Chondrocyte (in vitro differentiated cells): ENCODE data around the gene HSD3B7. TPM values are rescaled to one million over a fixed set of nuclear protein-coding genes. Genes with fewer than 3 reads are reported as not detected.

Experiments
- DNase-seq: peaks from one replicate; pipeline ENCODE4 v3.0.0; 2021; ENCODE audit warnings: mixed read lengths, low spot score
- H3K27ac Mint-ChIP-seq: one replicate; pipeline ENCODE4 v1.8.0; 2021; ENCODE audit warnings: mild to moderate bottlenecking, moderate library complexity, mixed read lengths; ENCODE audit not compliant: unreplicated experiment
- H3K27me3 Mint-ChIP-seq: 2 replicates; pipeline ENCODE4 v1.8.0; 2021; ENCODE audit warnings: low read depth, mixed read lengths
- H3K36me3 Mint-ChIP-seq: 2 replicates; pipeline ENCODE4 v1.8.0; 2021; ENCODE audit warnings: low read depth, mixed read lengths
- H3K4me1 Mint-ChIP-seq: 2 replicates; pipeline ENCODE4 v1.8.0; 2021; ENCODE audit warnings: low read depth, mild to moderate bottlenecking, mixed read lengths
- H3K4me3 Mint-ChIP-seq: one replicate; pipeline ENCODE4 v1.8.0; 2021; ENCODE audit warnings: mild to moderate bottlenecking, moderate library complexity, mixed read lengths; ENCODE audit not compliant: unreplicated experiment
- H3K9me3 Mint-ChIP-seq: 2 replicates; pipeline ENCODE4 v1.8.0; 2021; ENCODE audit warnings: low read depth, mixed read lengths
- total RNA-seq: library from RNA; stranded (reverse); gene quantifications from 3 replicates; pipeline ENCODE4 v1.2.1, GENCODE V29; 2021
- TF ChIP-seq, protein P1 (sequence below): fragments of 200-600 bp; sonication (generic); IDR thresholded peaks from 2 replicates; pipeline ENCODE4 v1.5.0; 2021; ENCODE audit warnings: antibody characterized with exemption, mild to moderate bottlenecking, moderate library complexity

HSD3B7 gene
- total RNA-seq, 1 donor from 2014 or later = 12.3 TPM

DNA sequence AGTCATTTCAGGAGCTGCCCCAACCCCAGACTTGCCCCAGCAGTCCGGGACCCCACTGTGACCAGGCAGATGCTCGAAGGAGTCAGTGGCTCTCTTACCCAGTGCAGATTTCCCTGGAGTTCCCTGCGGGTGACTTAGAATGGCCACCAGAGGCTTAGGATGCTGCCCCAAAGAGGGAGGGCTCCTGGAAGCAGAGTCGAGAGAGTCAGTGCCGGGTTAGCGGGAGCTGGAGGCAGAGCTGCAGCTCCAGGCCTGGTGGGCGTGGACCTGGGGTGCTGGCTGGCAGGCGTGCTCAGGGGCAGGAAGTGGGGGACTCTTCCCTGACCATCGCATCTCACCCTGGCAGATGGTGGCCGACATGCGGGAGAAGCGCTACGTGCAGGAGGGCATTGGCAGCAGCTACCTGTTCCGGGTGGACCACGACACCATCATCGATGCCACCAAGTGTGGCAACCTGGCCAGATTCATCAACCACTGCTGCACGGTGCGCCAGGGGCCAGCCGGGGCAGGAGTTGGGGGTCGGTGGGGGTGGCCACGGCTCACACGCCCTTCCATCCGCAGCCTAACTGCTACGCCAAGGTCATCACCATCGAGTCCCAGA, 1.6 kb upstream of the HSD3B7 start:
- Mint-ChIP-seq H3K9me3 (no peaks in the 10 kb centered on the region), H3K4me1 (peaks cover 9% of the 10 kb centered on the region), H3K36me3 (peaks cover 18% of the 10 kb centered on the region), H3K27me3 (no peaks in the 10 kb centered on the region), H3K4me3 (no peak overlapping the region), H3K27ac (no peak overlapping the region)
- TF ChIP-seq, protein P1, sequence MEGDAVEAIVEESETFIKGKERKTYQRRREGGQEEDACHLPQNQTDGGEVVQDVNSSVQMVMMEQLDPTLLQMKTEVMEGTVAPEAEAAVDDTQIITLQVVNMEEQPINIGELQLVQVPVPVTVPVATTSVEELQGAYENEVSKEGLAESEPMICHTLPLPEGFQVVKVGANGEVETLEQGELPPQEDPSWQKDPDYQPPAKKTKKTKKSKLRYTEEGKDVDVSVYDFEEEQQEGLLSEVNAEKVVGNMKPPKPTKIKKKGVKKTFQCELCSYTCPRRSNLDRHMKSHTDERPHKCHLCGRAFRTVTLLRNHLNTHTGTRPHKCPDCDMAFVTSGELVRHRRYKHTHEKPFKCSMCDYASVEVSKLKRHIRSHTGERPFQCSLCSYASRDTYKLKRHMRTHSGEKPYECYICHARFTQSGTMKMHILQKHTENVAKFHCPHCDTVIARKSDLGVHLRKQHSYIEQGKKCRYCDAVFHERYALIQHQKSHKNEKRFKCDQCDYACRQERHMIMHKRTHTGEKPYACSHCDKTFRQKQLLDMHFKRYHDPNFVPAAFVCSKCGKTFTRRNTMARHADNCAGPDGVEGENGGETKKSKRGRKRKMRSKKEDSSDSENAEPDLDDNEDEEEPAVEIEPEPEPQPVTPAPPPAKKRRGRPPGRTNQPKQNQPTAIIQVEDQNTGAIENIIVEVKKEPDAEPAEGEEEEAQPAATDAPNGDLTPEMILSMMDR = no peak
- no peak for DNase-seq

GRCh38 chr16:30983898-30984610, 953 bp upstream of the HSD3B7 start:
- Mint-ChIP-seq H3K36me3 (peaks cover 12% of the 10 kb centered on the region), H3K4me1 (peaks cover 9% of the 10 kb centered on the region), H3K9me3 (no peaks in the 10 kb centered on the region), H3K27ac (no peak overlapping the region), H3K4me3 (no peak overlapping the region), H3K27me3 (no peaks in the 10 kb centered on the region)
- DNase-seq = no peak
- TF ChIP-seq, protein P1 = no peak

- Mint-ChIP-seq H3K27ac (peak overlapping the region; percentile 54), H3K4me3 (peak overlapping the region; percentile 66), H3K27me3 (no peaks in the 10 kb centered on the region), H3K4me1 (peaks cover 9% of the 10 kb centered on the region), H3K9me3 (no peaks in the 10 kb centered on the region), H3K36me3 (peaks cover 10% of the 10 kb centered on the region)
- DNase-seq = no peak
- TF ChIP-seq, protein P1 = no peak
These were observed 558 bp downstream of the HSD3B7 start for GRCh38 chr16:30985401-30986128.

- Mint-ChIP-seq H3K4me1 (peaks cover 9% of the 10 kb centered on the region), H3K27ac (no peak overlapping the region), H3K36me3 (peaks cover 4% of the 10 kb centered on the region), H3K27me3 (no peaks in the 10 kb centered on the region), H3K4me3 (no peak overlapping the region), H3K9me3 (no peaks in the 10 kb centered on the region)
- TF ChIP-seq, protein P1 = no peak
- no peak for DNase-seq
These were observed 1.4 kb downstream of the HSD3B7 start for GRCh38 chr16:30986129-30986991.
